ENCODE data around the gene SSC4D. TPM values are rescaled to one million over a fixed set of nuclear protein-coding genes. Genes with fewer than 3 reads are reported as not detected.

SSC4D gene
- total and polyA plus RNA-seq, 2 experiments from 2014 or later: 4.9 to 11.4 TPM

DNA sequence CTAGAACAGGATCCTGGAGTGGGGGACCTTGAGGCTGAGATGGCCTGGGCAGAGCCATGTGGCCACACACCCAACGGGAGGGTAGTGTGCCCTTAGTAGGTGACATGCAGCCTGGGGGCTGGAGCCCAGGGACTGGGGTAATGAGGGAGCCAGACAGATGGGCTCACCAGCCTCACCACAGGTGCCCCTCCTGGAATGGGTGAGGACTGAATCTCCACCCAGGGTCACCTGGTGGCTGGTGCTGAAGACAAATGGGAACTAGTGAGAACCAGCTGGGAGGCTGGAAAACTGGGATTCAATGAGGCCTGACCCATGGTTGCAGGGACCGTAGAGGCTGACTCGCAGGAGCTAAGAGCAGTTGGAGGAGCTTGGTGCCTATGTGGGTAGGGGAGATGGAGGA lies 21.3 kb upstream of the SSC4D start (continued):
- TF ChIP-seq ZNF462 (CRISPR knock-in tag; IDR thresholded peaks at IDR 0.05) (no peak), JUNB (IDR thresholded peaks at IDR 0.05; ENCODE audit: unreplicated experiment) (no peak), EZH2phosphoT487 (IDR thresholded peaks at IDR 0.05; ENCODE audit: unreplicated experiment) (no peak), STAT1 (IDR thresholded peaks at IDR 0.05; ENCODE audit: unreplicated experiment) (no peak), ETS1 (IDR thresholded peaks at IDR 0.05) (no peak), ZNF331 (CRISPR knock-in tag; IDR thresholded peaks at IDR 0.05; ENCODE audit: low read depth) (no peak)

DNA sequence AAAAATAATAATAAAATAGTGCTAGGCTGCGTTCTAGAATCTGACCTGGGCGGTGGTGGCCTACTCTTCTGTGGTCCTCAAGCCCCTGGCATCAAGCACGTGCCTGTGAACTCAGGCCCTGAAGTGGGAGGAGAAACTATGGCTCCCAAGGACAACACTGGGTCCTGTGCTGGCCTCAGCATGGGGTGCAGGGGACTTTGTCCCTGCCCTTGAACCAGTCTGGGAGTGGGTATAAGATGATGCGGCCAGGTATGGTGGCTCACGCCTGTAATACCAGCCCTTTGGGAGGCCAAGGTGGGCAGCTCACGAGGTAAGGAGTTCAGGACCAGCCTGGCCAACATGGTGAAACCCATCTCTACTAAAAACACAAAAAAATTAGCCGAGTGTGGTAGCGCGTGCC lies 20.7 kb upstream of the SSC4D start:
- Histone ChIP-seq H3K4me3 (no peak overlapping the region), H3K27me3 (ENCODE audit: insufficient read depth) (no peaks in the 10 kb centered on the region), H3K9me2 (ENCODE audit: insufficient read depth) (no peaks in the 10 kb centered on the region), H3K79me2 (replicated peaks; ENCODE audit: insufficient read depth) (no peaks in the 10 kb centered on the region), H3K4me1 (ENCODE audit: insufficient read depth) (peaks cover 10% of the 10 kb centered on the region), H2AFZ (no peak overlapping the region), H3K27ac (ENCODE audit: low read depth) (no peak overlapping the region), H3K36me3 (ENCODE audit: insufficient read depth) (no peaks in the 10 kb centered on the region), H3F3A (replicated peaks; ENCODE audit: low read depth) (no peaks in the 10 kb centered on the region), H4K20me1 (replicated peaks; ENCODE audit: insufficient read depth) (no peaks in the 10 kb centered on the region), H3K4me2 (no peak overlapping the region)
- peaks cover 13% of the 10 kb centered on the region for H3K4me1 Mint-ChIP-seq
- no peak for DNase-seq (ENCODE audit: low spot score)
- H3K36me3 Mint-ChIP-seq (ENCODE audit: low read depth): no peaks in the 10 kb centered on the region; the same call in 1 of the 3 replicates
- no peak for TF ChIP-seq JUNB (IDR thresholded peaks at IDR 0.05; ENCODE audit: unreplicated experiment)
- no peak for TF ChIP-seq EZH2phosphoT487 (IDR thresholded peaks at IDR 0.05; ENCODE audit: unreplicated experiment)
- H3K9me3 Mint-ChIP-seq: peaks cover 3% of the 10 kb centered on the region; the same call in 2 of the 3 replicates
- no peak overlapping the region for H3K4me3 Mint-ChIP-seq
- ATAC-seq: no peak
- no peak overlapping the region for H3K27ac Mint-ChIP-seq
- peaks cover 11% of the 10 kb centered on the region for H3K27me3 Mint-ChIP-seq (ENCODE audit: insufficient read depth, low read depth, poor library complexity)
